OCI-LY1 (cell line): ENCODE measurements around the gene GPN2.

Experiments
- H2AFZ ChIP-seq: fragments of 200-600 bp; sonication (generic), shearing (Covaris generic); 2 replicates; pipeline ENCODE4 v1.6.0; 2014; ENCODE audit warnings: antibody characterized with exemption, mild to moderate bottlenecking, low read length
- H3F3A ChIP-seq: fragments of 200-600 bp; sonication (generic), shearing (Covaris generic); 2 replicates; pipeline ENCODE4 v1.6.0; 2014; ENCODE audit warnings: mild to moderate bottlenecking, antibody characterized with exemption, low read length, moderate library complexity; ENCODE audit not compliant: insufficient read depth
- H3K27ac ChIP-seq: fragments of 200-600 bp; sonication (generic); 2 replicates; pipeline ENCODE4 v1.5.1; 2014; ENCODE audit warnings: low read length, mixed run types, mild to moderate bottlenecking, low read depth; ENCODE audit not compliant: poor library complexity, severe bottlenecking
- H3K27me3 ChIP-seq: fragments of 200-600 bp; sonication (generic); 2 replicates; pipeline ENCODE4 v1.6.0; 2014; ENCODE audit warnings: antibody characterized with exemption, mild to moderate bottlenecking, low read length, moderate library complexity; ENCODE audit not compliant: insufficient read depth
- H3K36me3 ChIP-seq: fragments of 200-600 bp; sonication (generic); 2 replicates; pipeline ENCODE4 v1.6.1; 2014; ENCODE audit warnings: mild to moderate bottlenecking, antibody characterized with exemption, low read length, moderate library complexity, mixed read lengths; ENCODE audit not compliant: insufficient read depth
- H3K4me1 ChIP-seq: fragments of 200-600 bp; sonication (generic); 2 replicates; pipeline ENCODE4 v1.5.1; 2014; ENCODE audit warnings: mild to moderate bottlenecking, low read length, moderate library complexity; ENCODE audit not compliant: insufficient read depth, severe bottlenecking
- H3K4me2 ChIP-seq: fragments of 200-600 bp; sonication (generic), shearing (Covaris generic); 2 replicates; pipeline ENCODE4 v1.6.1; 2014; ENCODE audit warnings: low read length
- H3K4me3 ChIP-seq: fragments of 200-600 bp; sonication (generic); 2 replicates; pipeline ENCODE4 v1.5.1; 2014; ENCODE audit warnings: low read length, low read depth, mild to moderate bottlenecking, mixed read lengths; ENCODE audit not compliant: poor library complexity, severe bottlenecking
- H3K79me2 ChIP-seq: fragments of 200-600 bp; shearing (Covaris generic); 2 replicates; pipeline ENCODE4 v1.6.1; 2016; ENCODE audit warnings: mixed run types, low read length, mixed read lengths; ENCODE audit not compliant: insufficient read depth
- H3K9ac ChIP-seq: fragments of 200-600 bp; sonication (generic), shearing (Covaris generic); 2 replicates; pipeline ENCODE4 v1.6.1; 2014; ENCODE audit warnings: mild to moderate bottlenecking, low read length, mixed read lengths
- H3K9me2 ChIP-seq: fragments of 200-600 bp; sonication (generic), shearing (Covaris generic); 2 replicates; pipeline ENCODE4 v1.6.1; 2014; ENCODE audit warnings: low read depth, mild to moderate bottlenecking, low read length, mixed read lengths
- H3K9me3 ChIP-seq: fragments of 200-600 bp; shearing (Covaris generic); 2 replicates; pipeline ENCODE4 v1.6.1; 2014; ENCODE audit warnings: low read length, mixed read lengths
- H4K20me1 ChIP-seq: fragments of 200-600 bp; sonication (generic), shearing (Covaris generic); 2 replicates; pipeline ENCODE4 v1.6.0; 2016; ENCODE audit warnings: mild to moderate bottlenecking, low read length; ENCODE audit not compliant: insufficient read depth
- CTCF ChIP-seq: fragments of 200-600 bp; sonication (generic), shearing (Covaris generic); IDR thresholded peaks from 2 replicates; pipeline ENCODE4 v1.5.1; 2017; ENCODE audit warnings: mild to moderate bottlenecking, antibody characterized with exemption, low read length, moderate library complexity, mixed read lengths
- EZH2 ChIP-seq: fragments of 200-600 bp; sonication (generic), shearing (Covaris generic); IDR thresholded peaks from 2 replicates; pipeline ENCODE4 v1.8.0; 2017; ENCODE audit warnings: borderline replicate concordance, mixed run types, mild to moderate bottlenecking, antibody characterized with exemption, low read length, moderate library complexity, mixed read lengths

The GPN2 gene

GRCh38 chr1:26894263-26894662, 4.2 kb upstream of the GPN2 start:
- Histone ChIP-seq H3K9me3 (no peaks in the 10 kb centered on the region), H3K9ac (no peak overlapping the region), H3K79me2 (peaks cover 6% of the 10 kb centered on the region), H3K4me3 (no peak overlapping the region), H2AFZ (no peak overlapping the region), H3K9me2 (no peaks in the 10 kb centered on the region), H3K27me3 (no peaks in the 10 kb centered on the region), H4K20me1 (no peaks in the 10 kb centered on the region), H3K27ac (no peak overlapping the region), H3K4me1 (peaks cover 21% of the 10 kb centered on the region), H3K4me2 (no peak overlapping the region), H3K36me3 (peaks cover 44% of the 10 kb centered on the region), H3F3A (no peaks in the 10 kb centered on the region)
- TF ChIP-seq CTCF (no peak), EZH2 (no peak)

- Histone ChIP-seq H3K27me3 (no peaks in the 10 kb centered on the region), H3K27ac (peak overlapping the region; percentile 59), H4K20me1 (no peaks in the 10 kb centered on the region), H3K36me3 (peaks cover 60% of the 10 kb centered on the region), H3F3A (no peaks in the 10 kb centered on the region), H3K9ac (peak overlapping the region; percentile 89), H3K4me1 (peaks cover 18% of the 10 kb centered on the region), H3K9me2 (no peaks in the 10 kb centered on the region), H3K9me3 (no peaks in the 10 kb centered on the region), H3K79me2 (no peaks in the 10 kb centered on the region), H2AFZ (no peak overlapping the region), H3K4me3 (peak overlapping the region; percentile 95), H3K4me2 (peak overlapping the region; percentile 81)
- TF ChIP-seq CTCF (no peak), EZH2 (no peak)
Observed at GRCh38 chr1:26890467-26890796, 349 bp upstream of the GPN2 start.

- no peaks in the 10 kb centered on the region for H3F3A ChIP-seq
- no peaks in the 10 kb centered on the region for H3K27me3 ChIP-seq
- H3K4me2 ChIP-seq: no peak overlapping the region
- no peaks in the 10 kb centered on the region for H3K9me3 ChIP-seq
- no peak overlapping the region for H3K4me3 ChIP-seq
- no peak for TF ChIP-seq EZH2
- no peak for TF ChIP-seq CTCF
- H3K36me3 ChIP-seq: peaks cover 64% of the 10 kb centered on the region
- no peaks in the 10 kb centered on the region for H4K20me1 ChIP-seq
- H3K79me2 ChIP-seq: no peaks in the 10 kb centered on the region
- no peak overlapping the region for H3K27ac ChIP-seq
- H3K4me1 ChIP-seq: peaks cover 18% of the 10 kb centered on the region
- no peak overlapping the region for H2AFZ ChIP-seq
- H3K9me2 ChIP-seq: no peaks in the 10 kb centered on the region
- H3K9ac ChIP-seq: no peak overlapping the region
Observed at GRCh38 chr1:26888231-26888630, 1.9 kb downstream of the GPN2 start.
